ENCODE results near the gene USP1. TPM values are rescaled to one million over a fixed set of nuclear protein-coding genes. Genes with fewer than 3 reads are reported as not detected.

Gene USP1, protein sequence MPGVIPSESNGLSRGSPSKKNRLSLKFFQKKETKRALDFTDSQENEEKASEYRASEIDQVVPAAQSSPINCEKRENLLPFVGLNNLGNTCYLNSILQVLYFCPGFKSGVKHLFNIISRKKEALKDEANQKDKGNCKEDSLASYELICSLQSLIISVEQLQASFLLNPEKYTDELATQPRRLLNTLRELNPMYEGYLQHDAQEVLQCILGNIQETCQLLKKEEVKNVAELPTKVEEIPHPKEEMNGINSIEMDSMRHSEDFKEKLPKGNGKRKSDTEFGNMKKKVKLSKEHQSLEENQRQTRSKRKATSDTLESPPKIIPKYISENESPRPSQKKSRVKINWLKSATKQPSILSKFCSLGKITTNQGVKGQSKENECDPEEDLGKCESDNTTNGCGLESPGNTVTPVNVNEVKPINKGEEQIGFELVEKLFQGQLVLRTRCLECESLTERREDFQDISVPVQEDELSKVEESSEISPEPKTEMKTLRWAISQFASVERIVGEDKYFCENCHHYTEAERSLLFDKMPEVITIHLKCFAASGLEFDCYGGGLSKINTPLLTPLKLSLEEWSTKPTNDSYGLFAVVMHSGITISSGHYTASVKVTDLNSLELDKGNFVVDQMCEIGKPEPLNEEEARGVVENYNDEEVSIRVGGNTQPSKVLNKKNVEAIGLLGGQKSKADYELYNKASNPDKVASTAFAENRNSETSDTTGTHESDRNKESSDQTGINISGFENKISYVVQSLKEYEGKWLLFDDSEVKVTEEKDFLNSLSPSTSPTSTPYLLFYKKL
- 10 to 100 TPM; 23.0 to 39.9 (median 33.7) TPM for total RNA-seq

GRCh38 chr1:62436466-62437272, at the start of gene USP1:
Gene USP1, plus strand, starts transcription at chr1:62437049. Its CDS starts 2,819 bp downstream, at chr1:62439868.
- no peak for TF ChIP-seq EP300 (IDR thresholded peaks at IDR 0.05)
- peak in 1 of 2 donors; percentile 20 for TF ChIP-seq POLR2A (IDR thresholded peaks at IDR 0.05)
- TF ChIP-seq POLR2AphosphoS5 (IDR thresholded peaks at IDR 0.05): peak; percentile 81
- TF ChIP-seq, protein P1, sequence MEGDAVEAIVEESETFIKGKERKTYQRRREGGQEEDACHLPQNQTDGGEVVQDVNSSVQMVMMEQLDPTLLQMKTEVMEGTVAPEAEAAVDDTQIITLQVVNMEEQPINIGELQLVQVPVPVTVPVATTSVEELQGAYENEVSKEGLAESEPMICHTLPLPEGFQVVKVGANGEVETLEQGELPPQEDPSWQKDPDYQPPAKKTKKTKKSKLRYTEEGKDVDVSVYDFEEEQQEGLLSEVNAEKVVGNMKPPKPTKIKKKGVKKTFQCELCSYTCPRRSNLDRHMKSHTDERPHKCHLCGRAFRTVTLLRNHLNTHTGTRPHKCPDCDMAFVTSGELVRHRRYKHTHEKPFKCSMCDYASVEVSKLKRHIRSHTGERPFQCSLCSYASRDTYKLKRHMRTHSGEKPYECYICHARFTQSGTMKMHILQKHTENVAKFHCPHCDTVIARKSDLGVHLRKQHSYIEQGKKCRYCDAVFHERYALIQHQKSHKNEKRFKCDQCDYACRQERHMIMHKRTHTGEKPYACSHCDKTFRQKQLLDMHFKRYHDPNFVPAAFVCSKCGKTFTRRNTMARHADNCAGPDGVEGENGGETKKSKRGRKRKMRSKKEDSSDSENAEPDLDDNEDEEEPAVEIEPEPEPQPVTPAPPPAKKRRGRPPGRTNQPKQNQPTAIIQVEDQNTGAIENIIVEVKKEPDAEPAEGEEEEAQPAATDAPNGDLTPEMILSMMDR (IDR thresholded peaks at IDR 0.05): no peak
- peak; percentile 93 for ATAC-seq
- peaks cover 3 to 41% (median 17%) of the 10 kb centered on the region in 3 donors for H3K4me1 ChIP-seq
- no peaks in the 10 kb centered on the region for H3K9me3 ChIP-seq
- H3K4me3 ChIP-seq: peak within 1 kb of the TSS; percentile 96 to 99
- H3K27me3 ChIP-seq: no peaks in the 10 kb centered on the region
- peaks cover 0 to 10% of the 10 kb centered on the region in 2 donors for H3K36me3 ChIP-seq
- WGBS, 2 donors (ENCODE audit: low coverage in 1 of 2): 0% methylated on average over 2 to 4 of the region's 76 CpGs
- peak within 1 kb of the TSS; percentile 83 to 99 (median 95) for H3K27ac ChIP-seq

DNA sequence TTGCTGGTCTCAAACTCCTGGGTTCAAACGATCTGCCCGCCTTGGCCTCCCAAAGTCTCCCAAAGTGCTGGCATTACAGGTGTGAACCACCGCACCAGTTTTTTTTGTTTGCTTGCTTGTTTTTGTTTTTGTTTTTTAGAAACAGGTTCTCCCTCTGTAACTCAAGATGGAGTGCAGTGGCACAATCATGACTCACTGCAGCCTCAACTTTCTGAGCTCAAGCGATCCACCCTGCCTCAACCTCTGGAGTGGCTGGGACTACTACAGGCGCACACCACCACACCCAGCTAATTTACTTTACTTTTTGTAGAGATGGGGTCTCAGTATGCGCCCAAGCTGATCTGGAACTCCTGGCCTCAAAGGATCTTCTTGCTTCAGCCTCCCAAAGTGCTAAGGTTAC, 47.3 kb upstream of the USP1 start:
- H3K27me3 ChIP-seq: peaks cover 9% of the 10 kb centered on the region
- TF ChIP-seq, protein P1 (IDR thresholded peaks at IDR 0.05): no peak
- TF ChIP-seq POLR2AphosphoS5 (IDR thresholded peaks at IDR 0.05) (no peak), EP300 (IDR thresholded peaks at IDR 0.05) (no peak)
- H3K4me3 ChIP-seq: no peak overlapping the region
- WGBS, 2 donors (ENCODE audit: low coverage in 1 of 2): 86 to 100% methylated on average over 1 to 2 of the region's 6 CpGs
- ATAC-seq: no peak
- no peaks in the 10 kb centered on the region for H3K4me1 ChIP-seq
- H3K36me3 ChIP-seq: no peaks in the 10 kb centered on the region
- no peak overlapping the region for H3K27ac ChIP-seq
- no peaks in the 10 kb centered on the region for H3K9me3 ChIP-seq

- Histone ChIP-seq H3K27ac (no peak overlapping the region), H3K9me3 (no peaks in the 10 kb centered on the region)
- TF ChIP-seq, protein P1 (IDR thresholded peaks at IDR 0.05): no peak
- TF ChIP-seq POLR2AphosphoS5 (IDR thresholded peaks at IDR 0.05) (no peak), POLR2A (IDR thresholded peaks at IDR 0.05) (no peak), EP300 (IDR thresholded peaks at IDR 0.05) (no peak)
Measured at GRCh38 chr1:62390071-62390470, 46.8 kb upstream of the USP1 start.

DNA sequence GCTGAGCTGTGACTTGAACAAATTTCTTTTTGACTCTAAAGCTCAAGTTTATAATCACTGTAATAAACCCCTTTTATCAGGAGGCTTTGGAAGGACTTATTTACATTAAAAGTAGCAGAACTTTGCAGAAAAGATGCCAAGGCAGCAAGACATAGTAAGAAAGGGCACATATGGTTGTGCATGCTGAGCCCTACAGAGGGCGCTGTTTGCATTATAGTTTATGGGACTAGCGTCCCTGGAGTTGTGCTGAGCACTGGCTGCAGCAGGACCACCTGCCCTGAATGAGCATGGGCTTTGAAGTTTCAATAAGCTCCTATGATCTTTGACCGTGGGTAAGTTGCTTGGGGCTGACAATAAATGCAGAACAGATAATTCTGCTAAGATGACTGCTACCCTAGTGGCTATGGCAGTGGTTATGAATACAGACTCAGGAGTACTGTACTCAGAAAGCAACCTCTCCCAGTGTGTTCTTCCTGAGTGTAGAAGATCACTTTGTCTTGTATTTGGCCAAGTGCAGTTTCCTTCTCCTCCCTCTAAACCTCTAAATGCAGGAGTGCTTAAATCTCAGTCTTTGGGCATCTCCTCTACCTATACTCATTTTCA, 45.4 kb upstream of the USP1 start:
- Histone ChIP-seq H3K27me3 (peaks cover 9% of the 10 kb centered on the region), H3K4me3 (no peak overlapping the region), H3K27ac (no peak overlapping the region), H3K36me3 (no peaks in the 10 kb centered on the region), H3K9me3 (no peaks in the 10 kb centered on the region), H3K4me1 (no peaks in the 10 kb centered on the region)
- no peak for ATAC-seq
- WGBS, 2 donors (ENCODE audit: low coverage in 1 of 2): 20% methylated on average over 2 of the region's 3 CpGs; no CpG with 5 or more reads in 1 of the 2 donors
- no peak for TF ChIP-seq POLR2A (IDR thresholded peaks at IDR 0.05)
- TF ChIP-seq, protein P1 (IDR thresholded peaks at IDR 0.05): peak in 1 of 4 experiments; percentile 9

More at GRCh38 chr1:62390071-62390470, 46.8 kb upstream of the USP1 start:
- Histone ChIP-seq H3K36me3 (no peaks in the 10 kb centered on the region), H3K4me3 (no peak overlapping the region), H3K4me1 (no peaks in the 10 kb centered on the region), H3K27me3 (peaks cover 9% of the 10 kb centered on the region)
- no peak for ATAC-seq
- WGBS, 2 donors (ENCODE audit: low coverage in 1 of 2): 67 to 85% methylated on average over 7 of the region's 7 CpGs

All from gastroesophageal sphincter (tissue), 4 donors.